ENCODE results near the gene ZNF785. TPM values are rescaled to one million over a fixed set of nuclear protein-coding genes. Genes with fewer than 3 reads are reported as not detected.

Gene ZNF785
- total RNA-seq, 1 experiment from 2014 or later: 18.8 TPM

DNA sequence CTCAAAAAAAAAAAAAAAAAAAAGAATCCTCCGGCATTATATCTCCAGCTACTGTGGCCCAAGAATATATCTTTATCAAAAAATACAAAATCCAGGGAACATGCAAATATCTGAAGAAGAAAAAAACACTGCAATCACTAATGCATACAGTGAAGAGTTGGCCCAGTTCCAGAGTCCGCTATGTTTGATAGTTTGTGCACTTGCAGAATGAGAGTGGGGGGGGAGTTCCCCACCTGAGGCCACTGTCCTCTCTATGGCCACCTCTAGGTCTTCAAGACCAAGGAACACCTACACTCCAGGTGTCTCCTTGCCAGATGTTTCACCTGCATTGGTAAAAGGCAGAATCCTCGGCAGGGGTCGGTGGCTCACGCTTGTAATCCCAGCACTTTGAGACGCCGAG lies 4.0 kb downstream of the ZNF785 start:
- no peak overlapping the region for H3K18ac ChIP-seq (ENCODE audit: insufficient read length, low read depth, low read length)
- H3K27me3 ChIP-seq (ENCODE audit: insufficient read depth, low read length): no peaks in the 10 kb centered on the region
- H3K4me3 Mint-ChIP-seq: no peak overlapping the region
- peaks cover 8 to 60% (median 25%) of the 10 kb centered on the region in 3 experiments; a peak in 6 of 7 replicates for H3K36me3 Mint-ChIP-seq (ENCODE audit: insufficient read depth in 1 of 3, low read depth in 3 of 3)
- no peak overlapping the region for H3K14ac ChIP-seq (ENCODE audit: insufficient read depth, low read length)
- H2AK5ac ChIP-seq (ENCODE audit: insufficient read length, low read length): no peak overlapping the region
- no peaks in the 10 kb centered on the region for H3K9me3 Mint-ChIP-seq
- no peak overlapping the region for H2BK5ac ChIP-seq (ENCODE audit: insufficient read length, low read length)
- H4K20me1 ChIP-seq (ENCODE audit: control insufficient read depth, insufficient read depth, insufficient read length): no peaks in the 10 kb centered on the region
- H3K4ac ChIP-seq (ENCODE audit: low read depth, low read length): no peak overlapping the region
- no peak overlapping the region for H3K4me2 ChIP-seq (ENCODE audit: insufficient read depth, insufficient read length, low read length)
- no peaks in the 10 kb centered on the region; the same call in 1 of the 2 replicates for H3K4me1 ChIP-seq (ENCODE audit: insufficient read depth, low read length)
- no peak for DNase-seq
- no CpG with 5 or more reads among the region's 7 CpGs for WGBS (ENCODE audit: extremely low coverage, insufficient read length, low lambda C conversion rate)
- no peak overlapping the region; a peak in 1 of 7 replicates for H3K27ac Mint-ChIP-seq
- H4K8ac ChIP-seq (replicated peaks; ENCODE audit: insufficient read length, low read depth, low read length): no peak overlapping the region
- no peak overlapping the region for H3K27ac ChIP-seq (ENCODE audit: insufficient read length, low read depth, low read length)
- no peak overlapping the region for H3K9ac ChIP-seq (ENCODE audit: extremely low read depth, insufficient read length, low read length)
- no peak overlapping the region for H2AFZ ChIP-seq (ENCODE audit: low read length)
- H3K27me3 Mint-ChIP-seq (ENCODE audit: low read depth): no peaks in the 10 kb centered on the region
- H2BK12ac ChIP-seq (ENCODE audit: insufficient read length, low read depth, low read length): no peak overlapping the region
- H3K9me3 ChIP-seq (ENCODE audit: control insufficient read depth, low read depth, low read length): no peaks in the 10 kb centered on the region
- no peak overlapping the region for H2BK15ac ChIP-seq (ENCODE audit: low read depth, low read length)
- H3K23ac ChIP-seq (ENCODE audit: insufficient read length, low read depth, low read length): no peak overlapping the region
- H3K23me2 ChIP-seq (ENCODE audit: insufficient read length, low read depth, low read length, poor library complexity, severe bottlenecking): peaks cover 7% of the 10 kb centered on the region
- H3K79me1 ChIP-seq (ENCODE audit: insufficient read depth, low read depth, low read length, poor library complexity, severe bottlenecking): no peaks in the 10 kb centered on the region
- H3K56ac ChIP-seq (ENCODE audit: insufficient read length, low read depth, low read length): no peak overlapping the region
- peaks cover 7 to 10% of the 10 kb centered on the region in 2 experiments for H3K4me1 Mint-ChIP-seq
- H2BK20ac ChIP-seq (ENCODE audit: low read depth, low read length, poor library complexity, severe bottlenecking): no peak overlapping the region
- TF ChIP-seq, protein P1, sequence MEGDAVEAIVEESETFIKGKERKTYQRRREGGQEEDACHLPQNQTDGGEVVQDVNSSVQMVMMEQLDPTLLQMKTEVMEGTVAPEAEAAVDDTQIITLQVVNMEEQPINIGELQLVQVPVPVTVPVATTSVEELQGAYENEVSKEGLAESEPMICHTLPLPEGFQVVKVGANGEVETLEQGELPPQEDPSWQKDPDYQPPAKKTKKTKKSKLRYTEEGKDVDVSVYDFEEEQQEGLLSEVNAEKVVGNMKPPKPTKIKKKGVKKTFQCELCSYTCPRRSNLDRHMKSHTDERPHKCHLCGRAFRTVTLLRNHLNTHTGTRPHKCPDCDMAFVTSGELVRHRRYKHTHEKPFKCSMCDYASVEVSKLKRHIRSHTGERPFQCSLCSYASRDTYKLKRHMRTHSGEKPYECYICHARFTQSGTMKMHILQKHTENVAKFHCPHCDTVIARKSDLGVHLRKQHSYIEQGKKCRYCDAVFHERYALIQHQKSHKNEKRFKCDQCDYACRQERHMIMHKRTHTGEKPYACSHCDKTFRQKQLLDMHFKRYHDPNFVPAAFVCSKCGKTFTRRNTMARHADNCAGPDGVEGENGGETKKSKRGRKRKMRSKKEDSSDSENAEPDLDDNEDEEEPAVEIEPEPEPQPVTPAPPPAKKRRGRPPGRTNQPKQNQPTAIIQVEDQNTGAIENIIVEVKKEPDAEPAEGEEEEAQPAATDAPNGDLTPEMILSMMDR (conservative IDR thresholded peaks at IDR 0.05): no peak
- H3K79me2 ChIP-seq (ENCODE audit: insufficient read depth, low read length): no peaks in the 10 kb centered on the region
- no peak overlapping the region for H4K91ac ChIP-seq (ENCODE audit: insufficient read length, low read depth, low read length)
- H3T11ph ChIP-seq (ENCODE audit: low read length): no peak overlapping the region
- no peak overlapping the region for H2BK120ac ChIP-seq (ENCODE audit: low read depth, low read length, poor library complexity, severe bottlenecking)
- H4K5ac ChIP-seq (ENCODE audit: insufficient read length, low read depth, low read length): no peak overlapping the region
